Esophagus muscularis mucosa (tissue), 4 donors: ENCODE results near the gene WDR77. TPM values are rescaled to one million over a fixed set of nuclear protein-coding genes. Genes with fewer than 3 reads are reported as not detected.

Experiments used
- DNase-seq: peaks from one replicate; pipeline ENCODE4 v3.0.0-alpha.2; 2017; ENCODE audit errors: extremely low spot score
- H3K27ac ChIP-seq, 4 donors: fragments of 200-600 bp; sonication (generic); replicated peaks in 1 of 4; 1 replicate in 3 of 4; 2 replicates in 1 of 4; pipeline ENCODE4 v1.5.1; 2016 to 2019; ENCODE audit warnings: mild to moderate bottlenecking in 1 of 4
- H3K27me3 ChIP-seq, 4 donors: fragments of 200-600 bp; sonication (generic); one replicate each; pipeline versions ENCODE4 v1.5.1 to v1.6.0; 2016 to 2019
- H3K36me3 ChIP-seq, 4 donors: fragments of 200-600 bp; sonication (generic); one replicate each; pipeline ENCODE4 v1.5.1; 2016 to 2019
- H3K4me1 ChIP-seq, 4 donors: fragments of 200-600 bp; sonication (generic); one replicate each; pipeline ENCODE4 v1.5.1; 2016 to 2019
- H3K4me3 ChIP-seq, 4 donors: fragments of 200-600 bp; sonication (generic); 1 replicate in 2 of 4; 2 replicates in 2 of 4; pipeline ENCODE4 v1.5.1; 2016 to 2019; ENCODE audit warnings: mild to moderate bottlenecking in 4 of 4, moderate library complexity in 1 of 4
- H3K9me3 ChIP-seq, 4 donors: fragments of 200-600 bp; sonication (generic); 1 replicate in 3 of 4; 2 replicates in 1 of 4; pipeline ENCODE4 v1.5.1; 2016 to 2019
- CTCF ChIP-seq, 3 experiments: fragments of 200-600 bp in 2 of 3; fragments of 450-650 bp in 1 of 3; sonication (generic) in 2 of 3; IDR thresholded peaks; one replicate each; pipeline ENCODE4 v1.5.1; 2017 to 2019; ENCODE audit warnings: antibody characterized with exemption in 3 of 3, mild to moderate bottlenecking in 2 of 3, moderate library complexity in 1 of 3
- EP300 ChIP-seq: sonication (generic); formaldehyde crosslinking; IDR thresholded peaks from one replicate; pipeline ENCODE4 v1.6.1; 2017; ENCODE audit warnings: antibody characterized with exemption
- POLR2A ChIP-seq: fragments of 450-650 bp; IDR thresholded peaks from one replicate; pipeline ENCODE4 v1.6.1; 2017; ENCODE audit warnings: antibody characterized with exemption, moderate library complexity, mild to moderate bottlenecking, low read depth
- POLR2AphosphoS5 ChIP-seq, 2 donors: sonication (generic); formaldehyde crosslinking; IDR thresholded peaks; one replicate each; pipeline ENCODE4 v1.6.1; 2017; ENCODE audit warnings: antibody characterized with exemption in 2 of 2
- WGBS: methylation state at CpG from one replicate; pipeline ENCODE4 v1.1.5; 2018; 5-methylcytosine and 5-hydroxymethylcytosine counted together
- intact Hi-C: fragments of 100-400 bp; cut with DNase I; formaldehyde crosslinking; loops from one replicate; pipeline ENCODE4 v1.15.1; 2023
- total RNA-seq, 4 donors: library from RNA; depleted of rRNA; stranded (reverse); fragments of >200 nt; gene quantifications; one replicate each; pipeline versions ENCODE4 v1.1.0 to v1.2.1, GENCODE V29; 2016

WDR77 gene
- total RNA-seq, 4 donors from 2014 or later = 20.8 to 27.6 (median 25.7) TPM

GRCh38 chr1:111424281-111424680 lies 24.8 kb downstream of the WDR77 start:
- WGBS = 93% methylated on average over 3 of the region's 3 CpGs
- TF ChIP-seq EP300 (no peak), CTCF (IDR thresholded peaks at IDR 0.05) (no peak), POLR2A (no peak), POLR2AphosphoS5 (IDR thresholded peaks at IDR 0.05) (no peak)
- H3K4me3 ChIP-seq = no peak overlapping the region
- no peaks in the 10 kb centered on the region for H3K4me1 ChIP-seq
- no peaks in the 10 kb centered on the region for H3K9me3 ChIP-seq
- H3K27ac ChIP-seq = no peak overlapping the region
- intact Hi-C loops = no loop called here
- peaks cover 3 to 10% (median 6%) of the 10 kb centered on the region in 4 donors for H3K36me3 ChIP-seq
- DNase-seq = no peak
- no peaks in the 10 kb centered on the region for H3K27me3 ChIP-seq

DNA sequence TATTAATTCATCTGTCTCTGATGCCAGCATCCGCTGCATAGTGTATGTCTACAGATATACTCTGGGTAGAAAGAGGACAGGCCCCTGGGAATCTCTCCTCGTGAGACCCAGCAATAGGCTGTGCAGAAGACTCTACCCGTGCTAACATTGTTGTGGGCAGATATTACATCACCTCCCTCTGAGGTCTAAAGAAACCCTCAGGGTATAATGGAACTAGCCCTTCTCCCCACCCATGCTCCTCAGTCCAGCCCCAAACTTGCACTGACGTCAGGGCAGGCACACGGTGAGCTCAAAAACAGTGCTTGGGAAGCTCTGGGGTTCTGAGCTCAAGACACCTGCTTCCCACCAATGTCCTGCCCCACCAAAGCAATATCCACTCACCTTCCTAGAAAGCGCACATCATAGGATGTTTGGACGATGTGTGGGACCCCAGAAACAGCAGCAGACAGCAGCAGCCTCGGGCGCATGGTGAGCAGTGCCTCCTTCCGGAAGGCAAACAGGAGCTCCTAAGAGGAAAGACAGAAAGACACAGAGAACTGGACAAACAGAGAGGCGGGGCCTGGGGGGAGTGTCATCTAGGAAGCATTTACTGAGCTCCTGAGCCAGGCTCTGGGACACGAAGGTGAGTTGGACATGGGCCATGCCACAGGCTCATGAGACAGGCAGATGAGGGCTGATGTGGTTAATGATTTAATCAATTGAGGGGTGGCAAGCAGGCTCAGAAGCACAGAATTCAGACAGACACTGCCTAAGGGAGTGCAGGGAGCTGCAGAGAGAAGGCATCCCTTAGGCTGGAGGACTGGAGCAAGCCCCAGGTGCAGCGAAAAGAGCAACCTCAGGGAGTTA lies 26.3 kb downstream of the WDR77 start:
- TF ChIP-seq CTCF (IDR thresholded peaks at IDR 0.05) (no peak), POLR2A (no peak)

DNA sequence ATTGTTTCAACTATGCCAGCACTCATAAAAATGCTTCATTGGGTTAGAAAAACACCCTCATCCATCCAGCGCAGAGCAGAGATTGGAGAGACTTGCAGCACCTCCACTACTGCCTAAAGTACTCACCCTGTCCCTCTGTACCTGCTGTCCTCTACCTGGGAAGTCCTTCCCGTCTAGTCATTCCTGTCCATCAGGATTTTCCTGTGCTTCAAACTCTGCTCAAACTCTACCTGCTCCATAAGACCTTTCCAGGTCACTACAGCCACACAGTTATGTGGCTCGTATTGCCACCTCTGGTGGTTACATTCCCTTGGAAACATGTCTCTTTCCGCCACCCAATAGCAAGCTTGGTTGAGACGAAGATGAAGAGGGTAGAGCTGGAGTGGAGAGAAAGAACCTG lies 28.7 kb downstream of the WDR77 start:
- peaks cover 0 to 8% (median 6%) of the 10 kb centered on the region in 4 donors for H3K4me1 ChIP-seq
- TF ChIP-seq CTCF (IDR thresholded peaks at IDR 0.05) (no peak), POLR2A (no peak), POLR2AphosphoS5 (IDR thresholded peaks at IDR 0.05) (no peak), EP300 (no peak)
- H3K27me3 ChIP-seq = no peaks in the 10 kb centered on the region
- peaks cover 3 to 17% (median 6%) of the 10 kb centered on the region in 4 donors for H3K36me3 ChIP-seq
- intact Hi-C loops = no loop called here
- peak; percentile 37 for DNase-seq
- H3K4me3 ChIP-seq = no peak overlapping the region
- no peak overlapping the region for H3K27ac ChIP-seq
- 78% methylated on average over 5 of the region's 5 CpGs for WGBS
- H3K9me3 ChIP-seq = no peaks in the 10 kb centered on the region

More for the DNA sequence above, 26.3 kb downstream of the WDR77 start:
- peaks cover 3 to 10% (median 6%) of the 10 kb centered on the region in 4 donors for H3K36me3 ChIP-seq
- H3K9me3 ChIP-seq = no peaks in the 10 kb centered on the region
- no peaks in the 10 kb centered on the region for H3K27me3 ChIP-seq
- no peak overlapping the region for H3K27ac ChIP-seq
- WGBS = 81% methylated on average over 13 of the region's 13 CpGs
- no peak overlapping the region for H3K4me3 ChIP-seq
- H3K4me1 ChIP-seq = peaks cover 0 to 5% (median 4%) of the 10 kb centered on the region in 4 donors
- no peak for DNase-seq
- intact Hi-C loops = no loop called here

DNA sequence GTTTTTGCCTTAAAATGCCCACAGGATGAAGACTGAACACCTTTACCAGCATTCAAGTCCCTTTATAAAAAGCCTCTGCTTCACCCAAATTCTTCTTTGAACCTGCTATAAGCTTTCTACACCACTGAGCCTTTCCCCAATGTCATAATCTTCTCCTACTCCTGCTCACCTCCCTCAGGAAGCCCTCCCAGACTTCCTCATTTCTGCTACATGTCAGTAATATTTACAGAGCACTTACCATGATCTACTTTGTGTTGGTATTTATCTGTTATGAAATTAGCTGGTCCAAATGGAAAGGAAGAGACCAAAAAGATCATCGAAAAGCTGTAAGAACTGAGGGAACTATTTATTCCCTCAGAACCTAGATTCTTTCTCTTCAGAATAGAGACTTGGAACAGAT lies 30.0 kb downstream of the WDR77 start:
- H3K27me3 ChIP-seq = no peaks in the 10 kb centered on the region
- peaks cover 0 to 8% (median 6%) of the 10 kb centered on the region in 4 donors for H3K4me1 ChIP-seq
- 92% methylated on average over 1 of the region's 1 CpG for WGBS
- no peak overlapping the region for H3K27ac ChIP-seq
- H3K4me3 ChIP-seq = no peak overlapping the region
- no peaks in the 10 kb centered on the region for H3K9me3 ChIP-seq
- DNase-seq = no peak
- no peak for TF ChIP-seq POLR2A
- no peak for TF ChIP-seq POLR2AphosphoS5 (IDR thresholded peaks at IDR 0.05)
- TF ChIP-seq EP300 = no peak
- TF ChIP-seq CTCF (IDR thresholded peaks at IDR 0.05) = no peak
- H3K36me3 ChIP-seq = peaks cover 3 to 28% (median 6%) of the 10 kb centered on the region in 4 donors
- intact Hi-C loops = no loop called here
